Fibroblast of lung (primary cell): ENCODE data around the gene RHOD. TPM values are rescaled to one million over a fixed set of nuclear protein-coding genes. Genes with fewer than 3 reads are reported as not detected.

Experiments used
- DNase-seq, 2 donors: peaks; one replicate each; pipeline versions ENCODE4 v3.0.0 to v3.0.0-alpha.2; 2010; ENCODE audit warnings: low read depth in 2 of 2
- H2AFZ ChIP-seq: 2 replicates; pipeline ENCODE4 v1.5.1; 2012; ENCODE audit warnings: low read length, control low read depth, inconsistent platforms
- H3K27ac ChIP-seq: 2 replicates; pipeline ENCODE4 v1.5.1; 2011; ENCODE audit warnings: low read length, control low read depth; ENCODE audit not compliant: insufficient read depth
- H3K27me3 ChIP-seq: 2 replicates; pipeline ENCODE4 v1.5.1; 2011; ENCODE audit warnings: mild to moderate bottlenecking, low read length; ENCODE audit not compliant: control insufficient read depth, insufficient read depth
- H3K36me3 ChIP-seq: 2 replicates; pipeline ENCODE4 v1.5.1; 2011; ENCODE audit warnings: low read length; ENCODE audit not compliant: control insufficient read depth, insufficient read depth
- H3K4me1 ChIP-seq: 2 replicates; pipeline ENCODE4 v1.5.1; 2011; ENCODE audit warnings: low read length; ENCODE audit not compliant: control insufficient read depth, insufficient read depth; ENCODE audit errors: extremely low read depth
- H3K4me2 ChIP-seq: 2 replicates; pipeline ENCODE4 v1.5.1; 2011; ENCODE audit warnings: low read length, control low read depth; ENCODE audit not compliant: insufficient read depth; ENCODE audit errors: extremely low read depth
- H3K4me3 ChIP-seq, 4 experiments: fragments of 200-600 bp in 1 of 4; sonication (generic) in 1 of 4; replicated peaks in 1 of 4; 2 replicates each; pipeline ENCODE4 v1.5.1; 2011 to 2016; ENCODE audit warnings: low read length in 4 of 4, low read depth in 3 of 4, mild to moderate bottlenecking in 3 of 4, control low read depth in 2 of 4, inconsistent platforms in 1 of 4, mixed read lengths in 1 of 4; ENCODE audit not compliant: insufficient read depth in 1 of 4; ENCODE audit errors: control extremely low read depth in 1 of 4
- H3K79me2 ChIP-seq: 2 replicates; pipeline ENCODE4 v1.5.1; 2012; ENCODE audit warnings: mild to moderate bottlenecking, low read length, inconsistent platforms; ENCODE audit not compliant: control insufficient read depth, insufficient read depth
- H3K9ac ChIP-seq: 2 replicates; pipeline ENCODE4 v1.5.1; 2011; ENCODE audit warnings: mild to moderate bottlenecking, low read length, control low read depth; ENCODE audit not compliant: insufficient read depth
- H3K9me3 ChIP-seq: 2 replicates; pipeline ENCODE4 v1.5.1; 2012; ENCODE audit warnings: low read depth, low read length; ENCODE audit not compliant: control insufficient read depth, insufficient read depth
- H4K20me1 ChIP-seq: 2 replicates; pipeline ENCODE4 v1.5.1; 2011; ENCODE audit warnings: low read length; ENCODE audit not compliant: control insufficient read depth, insufficient read depth; ENCODE audit errors: extremely low read depth
- EZH2 ChIP-seq: IDR thresholded peaks from 2 replicates; pipeline ENCODE4 v1.5.1; 2012; ENCODE audit warnings: low read length, control low read depth, mild to moderate bottlenecking; ENCODE audit errors: missing control alignments
- polyA minus RNA-seq: library from RNA; depleted of rRNA, polyadenylated mRNA; stranded (reverse); fragments of >200 nt; gene quantifications from 2 replicates; pipeline ENCODE4 v1.2.3, GENCODE V29; 2011; ENCODE audit warnings: low replicate concordance
- polyA plus RNA-seq, 2 donors: library from polyadenylated mRNA; depleted of rRNA in 1 of 2; stranded (reverse) in 1 of 2; unstranded in 1 of 2; fragments of >200 nt; gene quantifications; 2 replicates each; pipeline ENCODE4 v1.2.1, GENCODE V29; 2011 to 2012; ENCODE audit warnings: missing spikeins in 1 of 2
- total RNA-seq: library from RNA; depleted of rRNA; stranded (reverse); fragments of >200 nt; gene quantifications from 2 replicates; pipeline ENCODE4 v1.2.1, GENCODE V29; 2014
- TF ChIP-seq, protein P1 (sequence below), 2 donors: IDR thresholded peaks in 1 of 2; conservative IDR thresholded peaks in 1 of 2; 1 replicate in 1 of 2; 2 replicates in 1 of 2; pipeline ENCODE4 v1.5.1; 2011 to 2012; ENCODE audit warnings: low read length in 2 of 2, control low read depth in 1 of 2, inconsistent platforms in 1 of 2, low read depth in 1 of 2, mild to moderate bottlenecking in 1 of 2

RHOD gene
- total RNA-seq (12.9 and 13.4 TPM in 2 replicates), polyA plus RNA-seq (4.7 and 11.6 TPM in 2 replicates), polyA minus RNA-seq (14.6 and 25.9 TPM in 2 replicates)
- 9.1 and 22.5 TPM in 2 replicates for polyA plus RNA-seq (2012)

DNA sequence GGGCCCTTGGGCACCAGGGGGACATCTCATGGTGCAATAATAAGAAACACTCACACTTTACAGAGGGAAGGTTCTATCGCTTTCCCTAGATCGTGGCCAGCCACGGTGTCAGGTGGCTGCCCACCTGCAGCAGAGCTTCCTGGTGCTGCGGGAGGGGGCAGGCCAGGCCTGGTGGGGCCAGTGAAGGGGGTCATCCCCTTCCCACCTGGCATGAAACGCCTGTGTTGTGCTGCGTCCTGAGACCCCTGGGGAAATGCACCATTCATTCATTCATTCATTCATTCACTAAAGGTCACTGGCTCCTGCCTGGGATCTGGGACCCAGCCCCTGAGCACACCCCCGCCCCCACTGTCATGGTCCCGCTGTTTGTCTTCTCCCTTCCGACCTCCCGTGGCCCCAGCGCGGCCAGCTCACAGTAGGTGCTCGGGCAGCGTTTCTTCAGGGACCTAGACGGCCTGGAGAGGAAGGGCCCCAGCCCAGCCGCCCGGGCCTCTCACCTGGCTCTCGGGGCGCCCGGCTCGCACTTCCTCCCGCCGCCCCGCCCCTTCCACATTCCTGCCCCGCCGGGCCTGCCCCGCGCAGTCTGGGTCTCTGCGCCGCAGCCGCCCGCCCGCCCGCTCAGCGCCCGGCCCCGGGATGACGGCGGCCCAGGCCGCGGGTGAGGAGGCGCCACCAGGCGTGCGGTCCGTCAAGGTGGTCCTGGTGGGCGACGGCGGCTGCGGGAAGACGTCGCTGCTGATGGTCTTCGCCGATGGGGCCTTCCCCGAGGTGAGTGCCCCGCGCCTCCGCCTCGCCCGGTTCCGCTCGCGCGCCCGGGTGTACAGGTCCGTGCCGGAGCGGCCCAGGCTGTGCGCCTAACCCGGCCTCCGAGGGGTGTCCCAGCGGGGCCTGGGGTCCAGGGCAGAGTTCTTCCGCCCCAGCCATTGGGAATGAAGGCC is at the start of gene RHOD:
Gene RHOD, plus strand, starts transcription at position 581 of the 938 bp plus-strand sequence. Its CDS starts 56 bp downstream, at position 637.
- Histone ChIP-seq H3K9me3 (no peaks in the 10 kb centered on the region), H3K4me3 (peak within 1 kb of the TSS; percentile 13 to 66 (median 50)), H3K4me2 (peak within 1 kb of the TSS; percentile 79), H3K9ac (peak within 1 kb of the TSS; percentile 10), H2AFZ (peak within 1 kb of the TSS; percentile 32), H3K27ac (no peak within 1 kb of the TSS), H3K79me2 (no peaks in the 10 kb centered on the region), H3K27me3 (peaks cover 3% of the 10 kb centered on the region), H3K36me3 (no peaks in the 10 kb centered on the region), H4K20me1 (no peaks in the 10 kb centered on the region), H3K4me1 (peaks cover 7% of the 10 kb centered on the region)
- DNase-seq: peak in 1 of 2 donors; percentile 50
- TF ChIP-seq EZH2: no peak

DNA sequence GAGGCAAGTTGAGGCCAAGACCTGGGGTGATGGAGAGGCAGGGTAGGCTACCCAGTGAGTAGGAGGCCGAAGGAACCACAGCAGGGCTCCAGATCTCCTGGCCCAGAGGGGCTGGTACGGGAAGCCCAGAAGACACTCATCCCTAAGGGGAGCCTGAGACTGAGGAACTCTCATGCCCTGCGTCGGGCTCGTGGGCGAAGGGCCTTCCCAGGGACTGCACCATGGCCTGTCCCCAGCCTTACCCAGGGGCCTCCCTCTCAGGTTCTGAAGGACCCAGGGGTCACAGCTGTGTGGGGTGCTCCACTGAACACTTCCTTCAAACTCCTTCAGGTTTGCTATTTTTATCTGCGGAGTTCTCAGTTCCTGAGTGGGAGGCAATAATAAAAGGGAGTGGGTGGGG is 49.5 kb upstream of the RHOD start:
- Histone ChIP-seq H4K20me1 (no peaks in the 10 kb centered on the region), H3K4me2 (no peak overlapping the region), H3K4me1 (no peaks in the 10 kb centered on the region), H3K9me3 (no peaks in the 10 kb centered on the region), H3K9ac (no peak overlapping the region), H3K4me3 (no peak overlapping the region), H3K79me2 (no peaks in the 10 kb centered on the region), H3K27ac (no peak overlapping the region), H2AFZ (no peak overlapping the region), H3K27me3 (peaks cover 2% of the 10 kb centered on the region), H3K36me3 (no peaks in the 10 kb centered on the region)
- no peak for DNase-seq
- TF ChIP-seq, protein P1, sequence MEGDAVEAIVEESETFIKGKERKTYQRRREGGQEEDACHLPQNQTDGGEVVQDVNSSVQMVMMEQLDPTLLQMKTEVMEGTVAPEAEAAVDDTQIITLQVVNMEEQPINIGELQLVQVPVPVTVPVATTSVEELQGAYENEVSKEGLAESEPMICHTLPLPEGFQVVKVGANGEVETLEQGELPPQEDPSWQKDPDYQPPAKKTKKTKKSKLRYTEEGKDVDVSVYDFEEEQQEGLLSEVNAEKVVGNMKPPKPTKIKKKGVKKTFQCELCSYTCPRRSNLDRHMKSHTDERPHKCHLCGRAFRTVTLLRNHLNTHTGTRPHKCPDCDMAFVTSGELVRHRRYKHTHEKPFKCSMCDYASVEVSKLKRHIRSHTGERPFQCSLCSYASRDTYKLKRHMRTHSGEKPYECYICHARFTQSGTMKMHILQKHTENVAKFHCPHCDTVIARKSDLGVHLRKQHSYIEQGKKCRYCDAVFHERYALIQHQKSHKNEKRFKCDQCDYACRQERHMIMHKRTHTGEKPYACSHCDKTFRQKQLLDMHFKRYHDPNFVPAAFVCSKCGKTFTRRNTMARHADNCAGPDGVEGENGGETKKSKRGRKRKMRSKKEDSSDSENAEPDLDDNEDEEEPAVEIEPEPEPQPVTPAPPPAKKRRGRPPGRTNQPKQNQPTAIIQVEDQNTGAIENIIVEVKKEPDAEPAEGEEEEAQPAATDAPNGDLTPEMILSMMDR (conservative IDR thresholded peaks at IDR 0.05 in 1 of 2, IDR thresholded peaks at IDR 0.05 in 1 of 2; ENCODE audit: low read depth in 1 of 2, low read length in 2 of 2): no peak
- no peak for TF ChIP-seq EZH2

GRCh38 chr11:67010296-67010905 is 46.2 kb upstream of the RHOD start:
- Histone ChIP-seq H3K79me2 (no peaks in the 10 kb centered on the region), H3K4me2 (no peak overlapping the region), H2AFZ (no peak overlapping the region), H4K20me1 (no peaks in the 10 kb centered on the region), H3K27me3 (peaks cover 3% of the 10 kb centered on the region), H3K4me3 (no peak overlapping the region), H3K9ac (no peak overlapping the region), H3K36me3 (no peaks in the 10 kb centered on the region), H3K4me1 (no peaks in the 10 kb centered on the region), H3K27ac (no peak overlapping the region), H3K9me3 (no peaks in the 10 kb centered on the region)
- no peak for DNase-seq
- TF ChIP-seq, protein P1 (conservative IDR thresholded peaks at IDR 0.05 in 1 of 2, IDR thresholded peaks at IDR 0.05 in 1 of 2; ENCODE audit: low read depth in 1 of 2, low read length in 2 of 2): no peak
- TF ChIP-seq EZH2: no peak
